GM12878 (cell line): Measurements from ENCODE around the gene NAAA. TPM values are rescaled to one million over a fixed set of nuclear protein-coding genes. Genes with fewer than 3 reads are reported as not detected.

Source experiments
- ATAC-seq: fragments of 200-7000 bp; cut with Tn5 transposase; 3 replicates; pipeline ENCODE4 v1.9.1; 2020; ENCODE audit warnings: mild to moderate bottlenecking, moderate library complexity
- BruUV-seq: library from RNA; stranded (reverse); fragments of 400-500 nt; replicated peaks from 2 replicates; lab custom pipeline; 2021; lab: Mats Ljungman, UMichigan
- CTCF ChIA-PET: fragments of 300-600 bp; sonication (Branson Sonifier 250); formaldehyde crosslinking; extraction: SDS; loops from one replicate; lab custom pipeline; 2021; ENCODE audit warnings: inconsistent platforms; lab: Yijun Ruan, JAX
- POLR2A ChIA-PET: fragments of 350-600 bp; formaldehyde crosslinking; extraction: SDS; loops from one replicate; lab custom pipeline; 2021; ENCODE audit warnings: inconsistent platforms; lab: Charles Lee
- RAD21 ChIA-PET: fragments of 300-600 bp; sonication (Branson Sonifier 250); formaldehyde crosslinking; loops from one replicate; lab custom pipeline; 2023; ENCODE audit warnings: antibody characterized with exemption; ENCODE audit not compliant: unreplicated experiment; lab: Charles Lee
- SMC1A ChIA-PET: fragments of 300-600 bp; sonication (Branson Sonifier 250); formaldehyde crosslinking; loops from one replicate; lab custom pipeline; 2023; ENCODE audit not compliant: unreplicated experiment, uncharacterized antibody; lab: Charles Lee
- DNase-seq: peaks from one replicate; pipeline ENCODE4 v3.0.0-alpha.2; 2011; ENCODE audit warnings: low read depth, low spot score
- FAIRE-seq: peaks from 3 replicates; lab custom pipeline; 2011; peaks lifted over from hg19 to GRCh38; lab: Jason Lieb, UNC
- H2AFZ ChIP-seq: 2 replicates; pipeline ENCODE4 v1.6.0; 2011; ENCODE audit warnings: low read depth, low read length, control low read depth; ENCODE audit not compliant: control insufficient read depth
- H3K27ac ChIP-seq: 2 replicates; pipeline ENCODE4 v1.5.1; 2011; ENCODE audit warnings: control low read depth; ENCODE audit not compliant: control insufficient read depth, insufficient read depth
- H3K27me3 ChIP-seq, 2 experiments: replicated peaks in 1 of 2; 2 replicates each; pipeline versions ENCODE4 v1.6.0 to v1.6.1; 2011; ENCODE audit warnings: low read length in 1 of 2; ENCODE audit not compliant: control insufficient read depth in 2 of 2, insufficient read depth in 2 of 2
- H3K36me3 ChIP-seq, 2 experiments: 2 replicates each; pipeline ENCODE4 v1.5.1; 2011; ENCODE audit warnings: low read length in 1 of 2; ENCODE audit not compliant: control insufficient read depth in 2 of 2, insufficient read depth in 2 of 2
- H3K4me1 ChIP-seq: 2 replicates; pipeline ENCODE4 v1.6.1; 2011; ENCODE audit warnings: mild to moderate bottlenecking, low read length, moderate library complexity, mixed read lengths; ENCODE audit not compliant: control insufficient read depth, insufficient read depth
- H3K4me2 ChIP-seq: 2 replicates; pipeline ENCODE4 v1.6.0; 2011; ENCODE audit warnings: control low read depth; ENCODE audit not compliant: control insufficient read depth, insufficient read depth
- H3K4me3 ChIP-seq: fragments of 200-600 bp; sonication (generic); 2 replicates; pipeline ENCODE4 v1.5.1; 2016
- H3K79me2 ChIP-seq: 2 replicates; pipeline ENCODE4 v1.6.0; 2011; ENCODE audit warnings: low read length; ENCODE audit not compliant: control insufficient read depth, insufficient read depth
- H3K9ac ChIP-seq: 2 replicates; pipeline ENCODE4 v1.8.0; 2011; ENCODE audit warnings: low read length, control low read depth, mixed read lengths; ENCODE audit not compliant: control insufficient read depth, insufficient read depth
- H3K9me3 ChIP-seq: replicated peaks from 3 replicates; pipeline ENCODE4 v1.5.1; 2011; ENCODE audit warnings: mild to moderate bottlenecking, low read length; ENCODE audit not compliant: control insufficient read depth, insufficient read depth
- H4K20me1 ChIP-seq: 2 replicates; pipeline ENCODE4 v1.6.0; 2011; ENCODE audit not compliant: control insufficient read depth, insufficient read depth
- CBX5 ChIP-seq: sonication (generic); IDR thresholded peaks from 2 replicates; pipeline ENCODE4 v1.6.1; 2016; ENCODE audit warnings: low read depth, moderate library complexity, mild to moderate bottlenecking, inconsistent platforms
- GABPA ChIP-seq: IDR thresholded peaks from 2 replicates; pipeline ENCODE4 v1.6.1; 2014; ENCODE audit warnings: antibody characterized with exemption, low read depth, mild to moderate bottlenecking, inconsistent platforms
- MTA2 ChIP-seq: fragments of 450-650 bp; IDR thresholded peaks from 2 replicates; pipeline ENCODE4 v1.6.1; 2016; ENCODE audit warnings: low read depth, mild to moderate bottlenecking, moderate library complexity
- MYB ChIP-seq: fragments of 150-350 bp; IDR thresholded peaks from 2 replicates; pipeline ENCODE4 v1.6.1; 2014; ENCODE audit warnings: mild to moderate bottlenecking, low read depth, low read length, borderline replicate concordance
- RCOR1 ChIP-seq: conservative IDR thresholded peaks from 2 replicates; pipeline ENCODE4 v1.6.1; 2012; ENCODE audit warnings: low read depth, low read length, improper control_type of control experiment
- RELA ChIP-seq: fragments of 450-650 bp; IDR thresholded peaks from 2 replicates; pipeline ENCODE4 v1.8.0; 2014; ENCODE audit warnings: borderline replicate concordance; ENCODE audit not compliant: partially characterized antibody
- RFX5 ChIP-seq: IDR thresholded peaks from 2 replicates; pipeline ENCODE4 v1.6.1; 2011; ENCODE audit warnings: low read depth, low read length, improper control_type of control experiment
- WRNIP1 ChIP-seq: IDR thresholded peaks from 2 replicates; pipeline ENCODE4 v1.6.1; 2011; ENCODE audit warnings: low read depth, low read length, improper control_type of control experiment, borderline replicate concordance
- ZZZ3 ChIP-seq: IDR thresholded peaks from 2 replicates; pipeline ENCODE4 v1.6.1; 2011; ENCODE audit warnings: low read depth; ENCODE audit not compliant: control insufficient read depth, insufficient read length
- WGBS: methylation state at CpG from one replicate; pipeline ENCODE4 v1.1.6; 2016; ENCODE audit warnings: low lambda C conversion rate; ENCODE audit not compliant: insufficient replicate concordance, insufficient coverage; ENCODE audit errors: missing lambda C conversion rate; 5-methylcytosine and 5-hydroxymethylcytosine counted together
- in situ Hi-C: fragments of 300-500 bp; cut with MboI; formaldehyde crosslinking; loops from 9 replicates; pipeline ENCODE4 v1.14.3; 2018; ENCODE audit warnings: mixed read lengths
- intact Hi-C: fragments of 100-400 bp; cut with micrococcal nuclease; formaldehyde crosslinking; loops from one replicate; pipeline ENCODE4 v1.14.2; 2022; ENCODE audit not compliant: unreplicated experiment
- polyA plus RNA-seq, 11 experiments: library from polyadenylated mRNA; depleted of rRNA in 4 of 11; unstranded in 6 of 11; stranded (reverse) in 5 of 11; fragments of >200 nt; fragmentation: Nextera tagmentation in 4 of 11; fragmentation: Illumina TruSeq in 1 of 11; extraction: Ambion mirVana in 4 of 11; extraction: Trizol in 1 of 11; gene quantifications; 1 replicate in 1 of 11; 2 replicates in 10 of 11; pipeline versions ENCODE4 v1.2.1 to v1.2.3, GENCODE V29; 2011 to 2016; ENCODE audit warnings: inconsistent platforms in 2 of 11, missing spikeins in 2 of 11, low read depth in 1 of 11
- total RNA-seq, 4 experiments: library from RNA; depleted of rRNA in 3 of 4; stranded (reverse); fragments of >200 nt in 3 of 4; fragmentation: Illumina TruSeq in 1 of 4; extraction: Trizol in 1 of 4; gene quantifications; 2 replicates each; pipeline versions ENCODE4 v1.2.1 to v1.2.3, GENCODE V29; 2013 to 2021

NAAA gene
- total and polyA plus RNA-seq, 10 of the 15 experiments (the other 5 are each of a cell fraction or from before 2014, with no cell fraction given) = 0.60 to 4.9 (median 2.6) TPM

DNA sequence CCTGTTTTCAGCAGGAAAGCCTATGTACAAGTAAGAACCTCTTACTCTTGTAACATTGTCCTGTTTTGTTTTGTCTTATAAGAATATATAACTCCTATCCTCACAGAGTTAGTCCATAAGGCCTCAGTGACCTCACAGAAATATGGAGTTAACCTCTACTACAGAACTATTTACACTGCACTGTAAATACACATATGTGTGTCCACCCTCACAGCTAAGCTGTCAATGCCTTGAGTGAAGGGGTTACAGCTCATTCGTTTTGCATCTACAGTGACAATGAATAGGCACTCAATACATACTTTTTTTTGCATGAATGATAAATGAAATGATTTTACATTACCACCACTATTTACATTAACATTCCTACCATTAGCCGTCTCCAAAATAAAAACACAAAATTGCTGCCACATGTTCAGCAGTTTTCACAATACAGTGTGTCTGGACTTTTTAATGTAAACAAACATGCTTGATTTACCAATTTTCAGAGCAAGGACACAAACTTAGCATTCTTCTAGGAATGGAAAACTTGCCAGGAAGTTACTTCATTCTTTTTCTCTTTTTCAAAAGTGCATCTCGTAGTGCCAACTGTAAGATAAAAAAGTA is 9.5 kb upstream of the NAAA start:
- peaks cover 9% of the 10 kb centered on the region for H3K4me1 ChIP-seq
- no peak overlapping the region for H3K27ac ChIP-seq
- no peak overlapping the region for H2AFZ ChIP-seq
- CTCF ChIA-PET = no interaction called here
- DNase-seq (no peak), ATAC-seq (no peak), FAIRE-seq (no peak)
- intact Hi-C loops = no loop called here
- no peaks in the 10 kb centered on the region for H3K27me3 ChIP-seq
- 77% methylated on average over 3 of the region's 3 CpGs for WGBS
- in situ Hi-C loops = no loop called here
- no peak overlapping the region for H3K4me3 ChIP-seq
- RAD21 ChIA-PET = no interaction called here
- H3K9ac ChIP-seq = no peak overlapping the region
- no peaks in the 10 kb centered on the region for H3K79me2 ChIP-seq
- H3K9me3 ChIP-seq = no peaks in the 10 kb centered on the region
- no peaks in the 10 kb centered on the region for H4K20me1 ChIP-seq
- TF ChIP-seq WRNIP1 (no peak), RCOR1 (no peak), MTA2 (no peak), RELA (no peak)
- SMC1A ChIA-PET = interaction anchor here (0.6 to 0.8 kb wide), 2 partner anchors 35 to 1961 kb away, joined by 3 to 4 read pairs; no protein-coding TSS in a partner anchor
- BruUV-seq = no TSS peak
- POLR2A ChIA-PET = interaction anchor here (0.7 kb wide), 1 partner anchor 226 kb away, joined by 4 read pairs; the partner anchor contains the start of gene USO1
- H3K36me3 ChIP-seq = peaks cover 0 to 32% of the 10 kb centered on the region in 2 experiments
- H3K4me2 ChIP-seq = no peak overlapping the region

DNA sequence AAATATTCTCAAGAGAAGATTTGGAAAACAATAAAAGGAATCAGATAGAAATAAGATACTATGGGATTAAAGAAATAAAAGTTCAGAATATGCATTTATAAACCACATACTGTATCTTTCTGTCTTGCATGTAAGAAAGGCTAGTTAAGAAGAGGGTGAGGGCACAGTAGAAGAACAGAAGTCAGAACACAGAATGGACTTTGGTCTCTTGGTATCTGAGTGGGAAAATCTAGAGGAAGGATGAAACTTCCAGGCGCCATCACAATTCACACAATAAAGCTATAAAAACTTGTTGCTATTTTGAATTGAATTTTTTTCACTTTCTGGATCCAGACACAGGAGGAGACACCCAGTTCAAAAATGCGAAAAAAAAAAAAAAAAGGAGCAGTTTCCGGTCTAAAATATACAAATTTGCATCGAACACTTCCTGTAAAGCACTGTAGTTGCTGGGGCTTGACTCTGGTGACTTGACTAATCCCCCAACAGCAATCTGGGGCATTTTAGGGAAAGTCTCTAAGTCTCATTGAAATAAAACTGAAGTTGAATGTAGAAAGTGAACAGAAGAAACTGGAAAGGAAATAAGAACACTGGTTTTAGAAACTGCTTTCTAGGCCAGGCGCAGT is 8.1 kb upstream of the NAAA start:
- CTCF ChIA-PET = interaction anchor here (1.3 kb wide), 1 partner anchor 556 kb away, joined by 4 read pairs; no protein-coding TSS in a partner anchor
- POLR2A ChIA-PET = interaction anchor here (0.7 kb wide), 1 partner anchor 227 kb away, joined by 5 read pairs; no protein-coding TSS in a partner anchor
- H3K4me2 ChIP-seq = peak overlapping the region; percentile 55; the same call in 1 of the 2 replicates
- no peaks in the 10 kb centered on the region for H4K20me1 ChIP-seq
- SMC1A ChIA-PET = interaction anchor here (1.2 kb wide), 1 partner anchor 284 kb away, joined by 3 read pairs; no protein-coding TSS in a partner anchor
- in situ Hi-C loops = no loop called here
- FAIRE-seq (no peak), DNase-seq (no peak), ATAC-seq (peak; percentile 29; the same call in 1 of the 3 replicates)
- no peaks in the 10 kb centered on the region for H3K27me3 ChIP-seq
- peaks cover 9% of the 10 kb centered on the region for H3K4me1 ChIP-seq
- no peak overlapping the region for H3K27ac ChIP-seq
- no peak overlapping the region for H3K4me3 ChIP-seq
- RAD21 ChIA-PET = interaction anchor here (0.6 kb wide), 1 partner anchor 108 kb away, joined by 3 read pairs; no protein-coding TSS in a partner anchor
- BruUV-seq = no TSS peak
- 36% methylated on average over 5 of the region's 5 CpGs for WGBS
- TF ChIP-seq MYB (no peak), RFX5 (no peak), ZZZ3 (no peak), GABPA (peak; percentile 59; the same call in 1 of the 2 replicates), CBX5 (no peak)
- peaks cover 0 to 31% of the 10 kb centered on the region in 2 experiments; a peak in 3 of 4 replicates for H3K36me3 ChIP-seq
- H2AFZ ChIP-seq = peak overlapping the region; percentile 12; the same call in 1 of the 2 replicates
- H3K9ac ChIP-seq = no peak overlapping the region
- intact Hi-C loops = no loop called here
- no peaks in the 10 kb centered on the region for H3K9me3 ChIP-seq
- no peaks in the 10 kb centered on the region for H3K79me2 ChIP-seq
